HG03060 (cell line): ENCODE data around the gene IREB2.

Experiments
- ATAC-seq: cut with Tn5 transposase; IDR thresholded peaks from one replicate; pipeline ENCODE4 v1.9.1; 2021; ENCODE audit warnings: low read depth, moderate number of reproducible peaks; ENCODE audit not compliant: unreplicated experiment

Gene IREB2

GRCh38 chr15:78406016-78406585, 31.9 kb upstream of the IREB2 start:
- no peak for ATAC-seq

GRCh38 chr15:78407608-78408354, 30.2 kb upstream of the IREB2 start:
- ATAC-seq, result no peak

- ATAC-seq, result no peak
These were observed 29.7 kb upstream of the IREB2 start for GRCh38 chr15:78408355-78408640.

GRCh38 chr15:78408961-78409360, 29.1 kb upstream of the IREB2 start:
- ATAC-seq, result no peak

- ATAC-seq, result no peak
These were observed 27.0 kb upstream of the IREB2 start for GRCh38 chr15:78411061-78411460.

- ATAC-seq, result no peak
These were observed 23.3 kb upstream of the IREB2 start for GRCh38 chr15:78414621-78415250.

GRCh38 chr15:78415284-78415683, 22.7 kb upstream of the IREB2 start:
- ATAC-seq, result no peak

- ATAC-seq, result no peak
These were observed 20.0 kb upstream of the IREB2 start for GRCh38 chr15:78417754-78418630.

GRCh38 chr15:78418686-78419085, 19.3 kb upstream of the IREB2 start:
- no peak for ATAC-seq

GRCh38 chr15:78419367-78419766, 18.6 kb upstream of the IREB2 start:
- ATAC-seq, result no peak

- ATAC-seq, result no peak
These were observed 17.8 kb upstream of the IREB2 start for GRCh38 chr15:78420220-78420619.

- ATAC-seq, result no peak
These were observed 17.2 kb upstream of the IREB2 start for GRCh38 chr15:78420766-78421165.

GRCh38 chr15:78421238-78421965, 16.6 kb upstream of the IREB2 start:
- ATAC-seq, result no peak

- no peak for ATAC-seq
These were observed 15.3 kb upstream of the IREB2 start for GRCh38 chr15:78422571-78423340.

GRCh38 chr15:78424673-78425072, 13.3 kb upstream of the IREB2 start:
- ATAC-seq, result no peak

- ATAC-seq, result no peak
These were observed 12.4 kb upstream of the IREB2 start for GRCh38 chr15:78425643-78426042.

GRCh38 chr15:78426300-78426699, 11.7 kb upstream of the IREB2 start:
- ATAC-seq, result no peak

GRCh38 chr15:78427953-78428352, 10.1 kb upstream of the IREB2 start:
- no peak for ATAC-seq

GRCh38 chr15:78429477-78429876, 8.5 kb upstream of the IREB2 start:
- no peak for ATAC-seq

- ATAC-seq, result no peak
These were observed 6.1 kb upstream of the IREB2 start for GRCh38 chr15:78431955-78432354.
